H1 (cell line): ENCODE measurements around the gene CDKN2B. TPM values are rescaled to one million over a fixed set of nuclear protein-coding genes. Genes with fewer than 3 reads are reported as not detected.
A peak's percentile ranks its signal among the peaks of the same experiment; 100 is the strongest.

ENCODE experiments used
- CTCF ChIA-PET: fragments of 300-600 bp; sonication (Branson Sonifier 250); formaldehyde crosslinking; loops from one replicate; lab custom pipeline; 2021; ENCODE audit not compliant: partially characterized antibody; lab: Charles Lee
- POLR2A ChIA-PET: fragments of 300-600 bp; sonication (Branson Sonifier 250); formaldehyde crosslinking; loops from one replicate; lab custom pipeline; 2021; ENCODE audit warnings: inconsistent platforms; ENCODE audit not compliant: partially characterized antibody; lab: Charles Lee
- DNase-seq, 2 experiments: peaks; one replicate each; pipeline versions ENCODE4 v3.0.0 to v3.0.0-alpha.2; 2010 to 2022; ENCODE audit warnings: low spot score in 2 of 2, low read depth in 1 of 2, mixed read lengths in 1 of 2
- FAIRE-seq: peaks from 2 replicates; lab custom pipeline; 2011; peaks lifted over from hg19 to GRCh38; lab: Jason Lieb, UNC
- H2AFZ ChIP-seq: 2 replicates; pipeline ENCODE4 v1.8.1; 2012; ENCODE audit warnings: low read length, inconsistent platforms
- H2AK5ac ChIP-seq: 2 replicates; pipeline ENCODE4 v1.6.1; 2013; ENCODE audit warnings: low read depth, low read length
- H2BK120ac ChIP-seq: replicated peaks from 2 replicates; pipeline ENCODE3; 2013; ENCODE audit warnings: low read depth, low read length, inconsistent platforms
- H2BK12ac ChIP-seq: 2 replicates; pipeline ENCODE4 v1.6.1; 2013; ENCODE audit warnings: low read depth, low read length
- H2BK15ac ChIP-seq: 2 replicates; pipeline ENCODE4 v1.6.1; 2013; ENCODE audit warnings: low read length
- H2BK20ac ChIP-seq: 2 replicates; pipeline ENCODE4 v1.6.1; 2013; ENCODE audit warnings: low read length
- H2BK5ac ChIP-seq: 2 replicates; pipeline ENCODE4 v1.6.1; 2013; ENCODE audit warnings: low read depth, low read length
- H3K14ac ChIP-seq: 2 replicates; pipeline ENCODE4 v1.6.1; 2013; ENCODE audit warnings: inconsistent platforms; ENCODE audit not compliant: insufficient read length
- H3K18ac ChIP-seq: 2 replicates; pipeline ENCODE4 v1.6.1; 2013; ENCODE audit warnings: low read length; ENCODE audit errors: extremely low read depth
- H3K23ac ChIP-seq: 2 replicates; pipeline ENCODE4 v1.6.1; 2013; ENCODE audit warnings: inconsistent platforms; ENCODE audit not compliant: insufficient read length
- H3K23me2 ChIP-seq: 2 replicates; pipeline ENCODE4 v1.6.1; 2013; ENCODE audit warnings: low read depth, low read length
- H3K27ac ChIP-seq: 2 replicates; pipeline ENCODE4 v1.6.1; 2011; ENCODE audit warnings: low read depth, low read length, inconsistent platforms
- H3K27me3 ChIP-seq, 4 experiments: replicated peaks in 1 of 4; 1 replicate in 1 of 4; 2 replicates in 3 of 4; pipeline versions ENCODE4 v1.6.1 to v1.8.1; 2011 to 2013; ENCODE audit warnings: low read length in 3 of 4, mild to moderate bottlenecking in 3 of 4, inconsistent platforms in 2 of 4, mixed read lengths in 2 of 4, moderate library complexity in 1 of 4; ENCODE audit not compliant: control insufficient read depth in 3 of 4, insufficient read depth in 3 of 4; ENCODE audit errors: extremely low read depth in 1 of 4
- H3K36me3 ChIP-seq, 4 experiments: 2 replicates each; pipeline versions ENCODE4 v1.6.1 to v1.8.1; 2011 to 2013; ENCODE audit warnings: mild to moderate bottlenecking in 4 of 4, low read length in 3 of 4, moderate library complexity in 2 of 4, control low read depth in 1 of 4, inconsistent platforms in 1 of 4; ENCODE audit not compliant: insufficient read depth in 4 of 4, control insufficient read depth in 2 of 4
- H3K4ac ChIP-seq: replicated peaks from 2 replicates; pipeline ENCODE3; 2013; ENCODE audit warnings: low read length, low read depth, mixed read lengths, inconsistent platforms; ENCODE audit not compliant: insufficient read length
- H3K4me1 ChIP-seq, 4 experiments: replicated peaks in 1 of 4; 1 replicate in 1 of 4; 2 replicates in 3 of 4; pipeline versions ENCODE4 v1.6.1 to v1.8.1; 2011 to 2013; ENCODE audit warnings: low read length in 3 of 4, inconsistent platforms in 2 of 4, mixed read lengths in 1 of 4; ENCODE audit not compliant: insufficient read depth in 4 of 4, control insufficient read depth in 3 of 4
- H3K4me2 ChIP-seq, 2 experiments: 2 replicates each; pipeline versions ENCODE4 v1.6.1 to v1.8.1; 2011 to 2013; ENCODE audit warnings: low read depth in 2 of 2, low read length in 2 of 2, control low read depth in 1 of 2, inconsistent platforms in 1 of 2, mild to moderate bottlenecking in 1 of 2; ENCODE audit not compliant: insufficient read depth in 1 of 2
- H3K4me3 ChIP-seq, 4 experiments: fragments of 200-600, 300-600 bp in 1 of 4; sonication (generic), shearing (Covaris generic), sonication (Bioruptor Twin) in 1 of 4; 2 replicates each; pipeline versions ENCODE4 v1.5.1 to v1.8.1; 2011 to 2016; ENCODE audit warnings: low read length in 4 of 4, low read depth in 3 of 4, control low read depth in 2 of 4, inconsistent platforms in 2 of 4, mild to moderate bottlenecking in 2 of 4, mixed read lengths in 1 of 4, moderate library complexity in 1 of 4; ENCODE audit not compliant: insufficient read depth in 2 of 4; ENCODE audit errors: extremely low read depth in 1 of 4
- H3K56ac ChIP-seq: replicated peaks from 2 replicates; pipeline ENCODE3; 2013; ENCODE audit warnings: low read depth, mild to moderate bottlenecking, mixed read lengths, low read length, inconsistent platforms; ENCODE audit not compliant: insufficient read length
- H3K79me1 ChIP-seq: 2 replicates; pipeline ENCODE4 v1.6.1; 2013; ENCODE audit warnings: low read depth, low read length, control low read depth
- H3K79me2 ChIP-seq, 2 experiments: 2 replicates each; pipeline versions ENCODE4 v1.6.1 to v1.8.1; 2012 to 2013; ENCODE audit warnings: low read length in 2 of 2, mild to moderate bottlenecking in 2 of 2, inconsistent platforms in 1 of 2; ENCODE audit not compliant: insufficient read depth in 2 of 2, control insufficient read depth in 1 of 2
- H3K9ac ChIP-seq, 4 experiments: replicated peaks in 1 of 4; 1 replicate in 1 of 4; 2 replicates in 3 of 4; pipeline versions ENCODE4 v1.6.1 to v1.8.1; 2011 to 2013; ENCODE audit warnings: low read depth in 3 of 4, low read length in 3 of 4, control low read depth in 2 of 4, mild to moderate bottlenecking in 2 of 4, moderate library complexity in 2 of 4, inconsistent platforms in 1 of 4; ENCODE audit errors: extremely low read depth in 1 of 4
- H3K9me3 ChIP-seq, 2 experiments: 2 replicates each; pipeline versions ENCODE4 v1.6.1 to v1.8.1; 2012 to 2013; ENCODE audit warnings: mild to moderate bottlenecking in 2 of 2, moderate library complexity in 2 of 2, control low read depth in 1 of 2, inconsistent platforms in 1 of 2, low read depth in 1 of 2, low read length in 1 of 2, mixed read lengths in 1 of 2; ENCODE audit not compliant: insufficient read depth in 2 of 2
- H4K20me1 ChIP-seq, 2 experiments: replicated peaks in 1 of 2; 2 replicates each; pipeline versions ENCODE3 to v1.8.1; 2011 to 2013; ENCODE audit warnings: inconsistent platforms in 2 of 2, low read length in 2 of 2, mild to moderate bottlenecking in 1 of 2; ENCODE audit not compliant: insufficient read depth in 2 of 2, control insufficient read depth in 1 of 2
- H4K5ac ChIP-seq: 2 replicates; pipeline ENCODE4 v1.6.1; 2013; ENCODE audit warnings: low read length, low read depth, mixed read lengths, inconsistent platforms; ENCODE audit not compliant: insufficient read length
- H4K8ac ChIP-seq: 2 replicates; pipeline ENCODE4 v1.8.0; 2013; ENCODE audit warnings: mild to moderate bottlenecking, moderate library complexity, low read length, inconsistent platforms; ENCODE audit not compliant: insufficient read depth; ENCODE audit errors: extremely low read depth
- H4K91ac ChIP-seq: replicated peaks from 2 replicates; pipeline ENCODE3; 2013; ENCODE audit warnings: low read length, mixed read lengths, inconsistent platforms; ENCODE audit not compliant: insufficient read length
- BCL11A ChIP-seq, 2 experiments: IDR thresholded peaks; one replicate each; pipeline ENCODE4 v1.6.1; 2011; ENCODE audit warnings: low read depth in 2 of 2, low read length in 2 of 2, mild to moderate bottlenecking in 2 of 2
- CEBPB ChIP-seq: IDR thresholded peaks from 2 replicates; pipeline ENCODE4 v1.6.1; 2012; ENCODE audit warnings: low read depth, low read length
- EZH2 ChIP-seq: fragments of 200-600 bp; sonication (generic); IDR thresholded peaks from 2 replicates; pipeline ENCODE4 v1.7.1; 2012; ENCODE audit warnings: low read depth, mild to moderate bottlenecking, moderate library complexity, low read length, inconsistent platforms; ENCODE audit not compliant: severe bottlenecking
- MAX ChIP-seq: IDR thresholded peaks from 2 replicates; pipeline ENCODE4 v1.6.1; 2012; ENCODE audit warnings: inconsistent platforms
- RNF2 ChIP-seq: fragments of 200-900, 300-1000 bp; sonication (generic); IDR thresholded peaks from 2 replicates; pipeline ENCODE4 v1.7.1; 2016; ENCODE audit warnings: borderline replicate concordance, low read depth, mild to moderate bottlenecking, antibody characterized with exemption, low read length; ENCODE audit not compliant: poor library complexity, severe bottlenecking; ENCODE audit errors: missing control alignments
- SUZ12 ChIP-seq: fragments of 200-600 bp; sonication (generic); IDR thresholded peaks from 2 replicates; pipeline ENCODE4 v1.6.1; 2012; ENCODE audit warnings: mild to moderate bottlenecking, inconsistent platforms, low read length, moderate library complexity, mixed read lengths
- TBP ChIP-seq: IDR thresholded peaks from 2 replicates; pipeline ENCODE4 v1.6.1; 2011; ENCODE audit warnings: low read depth, low read length, improper control_type of control experiment
- WGBS, 2 experiments: shearing (Covaris generic) in 1 of 2; methylation state at CpG; one replicate each; pipeline versions ENCODE4 v1.1.6 to v1.1.7; 2013 to 2015; ENCODE audit warnings: low lambda C conversion rate in 2 of 2, mixed read lengths in 2 of 2, inconsistent platforms in 1 of 2, low coverage in 1 of 2, missing lambda C conversion rate in 1 of 2; ENCODE audit not compliant: insufficient replicate concordance in 2 of 2, insufficient coverage in 1 of 2, insufficient read length in 1 of 2; ENCODE audit errors: extremely low coverage in 1 of 2, missing lambda C conversion rate in 1 of 2; 5-methylcytosine and 5-hydroxymethylcytosine counted together
- polyA plus RNA-seq, 7 experiments: library from polyadenylated mRNA; depleted of rRNA in 3 of 7; stranded (reverse) in 5 of 7; unstranded in 2 of 7; fragments of >200 nt in 5 of 7; fragments of 200-250 nt in 2 of 7; gene quantifications; 1 replicate in 5 of 7; 2 replicates in 1 of 7; 4 replicates in 1 of 7; pipeline versions ENCODE4 v1.2.1 to v1.2.3, GENCODE V29; 2011 to 2013; ENCODE audit warnings: missing spikeins in 2 of 7, mixed read lengths in 2 of 7
- total RNA-seq: library from RNA; stranded (reverse); fragmentation: NEBNext Ultra II Directional; extraction: Animal tissue kit (Norgen Biotek cat#: 25700); gene quantifications from 2 replicates; pipeline ENCODE4 v1.2.1, GENCODE V29; 2021

Gene CDKN2B
- total and polyA plus RNA-seq, 2 of the 8 experiments (the other 6 are each of a cell fraction or from before 2014, with no cell fraction given), result 0.20 to 0.88 TPM

- no peak overlapping the region for H4K5ac ChIP-seq
- H3K9me3 ChIP-seq, result no peaks in the 10 kb centered on the region
- ChIA-PET POLR2A (no interaction called here), CTCF (interaction anchor here (3.4 to 4.1 kb wide), 5 partner anchors 9 to 194 kb away, joined by 23 to 57 read pairs (median 39); partner anchors contain the start of genes CDKN2A and CDKN2B-AS1)
- H3K4me1 ChIP-seq, result peaks cover 3 to 11% (median 5%) of the 10 kb centered on the region in 4 experiments; a peak in 6 of 7 replicates
- DNase-seq (peak in 1 of 2 experiments; percentile 73), FAIRE-seq (peak; percentile 13)
- no peak overlapping the region for H3K56ac ChIP-seq
- H2BK15ac ChIP-seq, result no peak overlapping the region
- H4K20me1 ChIP-seq, result peaks cover 0 to 13% of the 10 kb centered on the region in 2 experiments
- no peak overlapping the region for H2AK5ac ChIP-seq
- WGBS, 2 experiments, result 2% methylated on average over 44 of the region's 44 CpGs; no CpG with 5 or more reads in 1 of the 2 experiments
- H2BK20ac ChIP-seq, result no peak overlapping the region
- peak overlapping the region; percentile 88 to 95 for H3K4me2 ChIP-seq
- no peaks in the 10 kb centered on the region; a peak in 1 of 8 replicates for H3K36me3 ChIP-seq
- no peak overlapping the region for H3K18ac ChIP-seq
- H2BK12ac ChIP-seq, result peak overlapping the region; percentile 22; the same call in 1 of the 2 replicates
- no peak overlapping the region for H3K27ac ChIP-seq
- no peak overlapping the region for H4K91ac ChIP-seq
- TF ChIP-seq CEBPB, result 0 out of 2 replicates have a peak, but pooled peaks have one; percentile 26
- TF ChIP-seq BCL11A (IDR thresholded peaks at IDR 0.05; ENCODE audit: low read depth in 2 of 2, low read length in 2 of 2), result no peak
- peak; percentile 90 for TF ChIP-seq RNF2
- peak; percentile 45; the same call in 1 of the 2 replicates for TF ChIP-seq MAX
- TF ChIP-seq SUZ12, result peak; percentile 95
- TF ChIP-seq EZH2, result peak; percentile 92
- TF ChIP-seq TBP, result no peak
- peak overlapping the region; percentile 14 to 59 (median 34); a peak in 7 of 8 replicates for H3K4me3 ChIP-seq
- H3K9ac ChIP-seq, result no peak overlapping the region
- H3K23me2 ChIP-seq, result peaks cover 18% of the 10 kb centered on the region; the same call in 1 of the 2 replicates
- H3K4ac ChIP-seq, result no peak overlapping the region
- H3K79me2 ChIP-seq, result no peaks in the 10 kb centered on the region
- H3K79me1 ChIP-seq, result no peaks in the 10 kb centered on the region
- H2AFZ ChIP-seq, result 0 out of 2 replicates have a peak overlapping the region, but pooled peaks have one; percentile 46
- H3K27me3 ChIP-seq, result peaks cover 30 to 81% (median 54%) of the 10 kb centered on the region in 4 experiments
- H4K8ac ChIP-seq, result no peak overlapping the region
- H3K23ac ChIP-seq, result no peak overlapping the region
- H2BK5ac ChIP-seq, result 0 out of 2 replicates have a peak overlapping the region, but pooled peaks have one; percentile 9
- H3K14ac ChIP-seq, result no peak overlapping the region
- H2BK120ac ChIP-seq, result no peak overlapping the region
Measured at GRCh38 chr9:22005702-22006606, 3.2 kb downstream of the CDKN2B start.
